Measurements from ENCODE around the gene CALM3.

Gene CALM3

DNA sequence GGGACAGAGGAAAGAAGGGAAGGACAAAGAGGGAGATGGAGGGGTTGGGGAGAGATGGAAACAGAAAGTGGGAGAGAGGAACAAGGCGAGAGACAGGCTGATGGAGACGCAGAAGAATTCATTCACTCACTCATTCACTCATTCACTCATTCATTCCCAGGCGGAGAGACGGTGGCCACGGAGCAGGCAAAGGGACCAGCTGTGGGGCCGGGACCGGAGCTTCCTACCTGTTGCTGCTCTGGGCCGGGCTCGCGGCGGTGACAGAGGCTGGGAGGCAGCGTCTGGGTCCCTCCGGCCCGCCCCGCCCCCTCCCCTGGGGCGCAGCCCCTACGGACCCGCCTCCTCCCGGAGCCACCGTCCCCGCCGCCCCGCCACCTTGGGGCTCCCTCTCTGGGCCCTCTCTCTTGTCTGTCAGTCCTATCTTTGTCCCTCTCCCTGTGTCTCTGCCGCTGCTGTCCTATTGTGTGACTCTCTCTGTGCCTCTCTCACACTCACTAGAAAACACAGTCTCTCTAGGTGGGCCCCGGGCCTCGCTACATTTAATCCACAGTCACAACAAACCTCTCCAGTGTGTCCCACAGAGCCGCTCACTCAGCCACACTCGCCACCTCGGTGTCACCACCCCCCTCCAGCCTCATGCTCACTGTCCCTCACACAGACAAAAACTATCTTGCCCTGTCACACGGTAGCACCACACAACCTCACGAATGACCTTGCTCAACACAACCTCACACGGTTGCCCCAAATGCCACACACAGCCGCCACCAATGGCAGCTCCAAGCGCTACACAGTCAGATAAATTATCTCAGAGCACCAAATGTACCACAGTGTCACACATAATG lies 35.0 kb downstream of the CALM3 start, which contains the start of gene GNG8:
Gene GNG8, minus strand, starts transcription at position 283 of the 842 bp plus-strand sequence. CDS start 1,520 bp downstream, outside the sequence.
- DNase-seq (ENCODE audit: low read depth in 2 of 2) = no peak

DNA sequence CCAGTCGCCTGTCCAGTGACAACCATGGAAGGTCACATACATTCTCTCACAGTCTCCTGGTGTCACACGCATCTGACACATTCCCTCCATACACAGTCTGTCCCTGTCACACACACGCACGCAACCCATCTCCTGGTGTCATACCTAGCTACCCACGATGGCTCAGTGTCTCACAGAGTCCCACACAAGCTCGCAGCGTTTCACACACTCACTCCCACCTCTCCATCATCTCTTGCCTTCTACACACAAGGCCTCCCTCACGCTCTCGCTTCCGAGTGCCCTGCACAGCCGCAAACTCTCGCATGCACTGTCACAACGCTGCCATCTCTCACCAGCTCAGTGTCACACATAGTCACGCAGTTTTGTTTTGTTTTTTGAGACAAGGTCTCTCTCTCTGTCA lies 36.1 kb downstream of the CALM3 start:
- no peak for DNase-seq (ENCODE audit: low read depth in 2 of 2)

DNA sequence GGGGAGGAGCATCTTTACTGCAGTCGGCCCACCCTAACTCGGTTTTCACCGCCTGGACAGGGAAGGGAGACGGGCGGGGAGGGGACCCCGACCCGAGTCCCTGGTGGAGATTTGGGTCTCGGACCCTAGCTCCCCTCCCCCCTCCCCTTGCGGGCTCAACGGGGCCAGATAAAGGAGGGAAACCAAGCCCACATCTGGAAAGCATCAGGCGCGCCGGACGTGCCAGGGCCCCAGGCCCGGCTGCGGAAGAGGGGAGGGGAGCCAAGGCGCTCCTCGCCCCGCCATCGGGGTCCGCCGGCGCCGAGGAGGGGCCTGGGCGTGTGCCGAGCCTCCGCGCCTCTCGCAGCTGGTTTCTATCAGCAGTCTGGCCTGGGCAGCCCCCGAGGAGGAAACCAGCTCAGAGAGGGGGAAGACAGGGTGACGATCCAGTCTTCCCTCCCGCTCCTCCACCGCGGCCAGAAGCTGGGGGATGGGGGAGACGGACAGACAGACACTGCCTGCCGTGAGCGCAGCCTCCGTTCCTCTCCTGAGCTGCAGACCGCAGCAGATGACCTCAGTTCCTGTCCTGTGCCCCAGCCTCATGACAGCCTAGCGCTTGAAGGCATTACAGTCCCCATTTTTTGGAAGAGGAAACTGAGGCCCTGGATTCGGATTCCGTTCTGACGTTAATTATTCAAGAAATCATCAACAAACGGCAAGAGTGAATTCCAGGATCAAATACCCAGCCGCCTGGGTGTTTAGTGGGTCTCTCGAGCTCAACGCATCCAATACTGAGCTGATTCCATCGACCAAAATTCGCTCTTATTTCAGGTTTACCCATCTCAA lies 38.4 kb downstream of the CALM3 start:
- no peak for DNase-seq (ENCODE audit: low read depth in 2 of 2)

DNA sequence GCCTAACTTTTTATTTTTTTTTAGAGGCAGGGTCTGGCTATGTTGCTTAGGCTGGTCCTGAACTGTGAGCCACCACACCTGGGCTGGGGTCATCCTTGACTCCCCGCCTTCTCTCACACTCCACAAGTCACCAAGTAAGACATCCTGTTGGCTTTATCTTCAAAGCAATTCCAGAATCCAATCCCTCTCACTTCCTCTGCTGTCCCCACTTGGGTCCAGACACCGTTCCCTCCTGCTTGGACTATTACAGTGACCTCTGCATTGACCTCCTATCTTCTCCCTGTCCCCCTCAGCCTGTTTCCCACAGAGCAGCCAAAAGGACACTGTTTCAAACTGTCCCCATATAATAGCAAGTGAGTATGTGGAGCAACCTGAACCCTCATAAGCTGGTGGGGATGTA lies 39.5 kb downstream of the CALM3 start:
- DNase-seq (ENCODE audit: low read depth in 2 of 2) = no peak

GRCh38 chr19:46644720-46645119 lies 43.6 kb downstream of the CALM3 start:
- no peak for DNase-seq (ENCODE audit: low read depth in 2 of 2)

DNA sequence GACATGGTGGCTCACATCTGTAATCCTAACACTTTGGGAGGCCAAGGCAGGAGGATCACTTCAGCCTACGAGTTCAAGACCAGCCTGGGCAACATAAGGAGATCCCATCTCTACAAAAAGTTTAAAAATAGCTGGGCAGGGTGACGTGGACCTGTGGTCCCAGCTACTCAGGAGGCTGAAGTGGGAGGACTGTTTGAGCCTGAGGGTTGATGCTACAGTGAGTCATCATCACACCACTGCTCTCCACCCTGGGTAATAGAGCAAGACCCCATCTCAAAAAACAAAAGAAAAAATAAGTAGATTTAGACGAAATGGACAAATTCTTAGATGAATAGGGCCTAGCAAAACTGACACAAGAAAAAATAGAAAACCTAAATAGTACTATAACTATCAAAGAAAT lies 45.3 kb downstream of the CALM3 start:
- DNase-seq (ENCODE audit: low read depth in 2 of 2) = no peak

DNA sequence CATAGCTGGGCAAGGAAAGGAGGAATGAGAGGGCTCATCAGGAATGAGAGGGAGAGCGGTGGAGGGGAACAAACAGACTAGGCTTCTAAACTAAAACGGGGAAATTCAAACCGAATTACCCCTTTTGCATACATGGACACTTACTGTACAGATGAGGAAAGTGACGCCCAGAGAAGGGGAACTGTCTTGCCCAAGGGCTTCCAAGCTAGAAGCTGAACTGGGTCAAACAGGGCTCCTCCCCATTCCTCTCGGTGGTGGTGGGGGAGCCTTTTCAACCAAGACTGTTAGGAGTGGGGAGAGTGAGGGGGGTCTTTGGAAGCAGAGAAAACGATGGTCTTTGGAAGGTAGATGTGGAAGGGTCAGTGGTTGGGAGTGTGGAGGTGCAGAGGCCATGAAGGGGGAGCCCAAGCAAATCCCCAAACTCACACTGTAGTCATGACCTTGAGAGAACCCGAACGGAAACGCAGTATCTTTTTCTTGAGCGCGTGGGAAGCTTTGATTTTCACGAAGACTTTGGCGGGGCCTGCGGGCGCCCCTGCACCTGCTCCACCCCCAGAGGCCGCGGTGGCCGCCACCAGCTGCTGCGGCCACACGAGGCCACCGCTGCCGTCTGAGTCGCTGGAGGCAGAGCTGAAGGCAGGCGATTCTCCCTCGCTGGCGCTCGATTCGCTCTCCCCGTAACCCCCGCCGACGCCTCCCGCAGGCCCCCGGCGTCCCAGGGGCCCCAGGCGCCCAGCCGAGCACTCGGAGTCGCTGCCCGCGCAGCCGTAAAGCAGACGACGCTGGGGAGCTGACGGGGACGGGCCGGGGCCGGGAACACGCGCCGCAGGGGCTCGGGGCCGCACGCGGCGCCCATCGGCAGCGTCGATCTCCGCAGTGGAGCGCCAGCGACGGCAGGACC lies 47.2 kb downstream of the CALM3 start:
- DNase-seq (ENCODE audit: low read depth in 2 of 2) = no peak

DNA sequence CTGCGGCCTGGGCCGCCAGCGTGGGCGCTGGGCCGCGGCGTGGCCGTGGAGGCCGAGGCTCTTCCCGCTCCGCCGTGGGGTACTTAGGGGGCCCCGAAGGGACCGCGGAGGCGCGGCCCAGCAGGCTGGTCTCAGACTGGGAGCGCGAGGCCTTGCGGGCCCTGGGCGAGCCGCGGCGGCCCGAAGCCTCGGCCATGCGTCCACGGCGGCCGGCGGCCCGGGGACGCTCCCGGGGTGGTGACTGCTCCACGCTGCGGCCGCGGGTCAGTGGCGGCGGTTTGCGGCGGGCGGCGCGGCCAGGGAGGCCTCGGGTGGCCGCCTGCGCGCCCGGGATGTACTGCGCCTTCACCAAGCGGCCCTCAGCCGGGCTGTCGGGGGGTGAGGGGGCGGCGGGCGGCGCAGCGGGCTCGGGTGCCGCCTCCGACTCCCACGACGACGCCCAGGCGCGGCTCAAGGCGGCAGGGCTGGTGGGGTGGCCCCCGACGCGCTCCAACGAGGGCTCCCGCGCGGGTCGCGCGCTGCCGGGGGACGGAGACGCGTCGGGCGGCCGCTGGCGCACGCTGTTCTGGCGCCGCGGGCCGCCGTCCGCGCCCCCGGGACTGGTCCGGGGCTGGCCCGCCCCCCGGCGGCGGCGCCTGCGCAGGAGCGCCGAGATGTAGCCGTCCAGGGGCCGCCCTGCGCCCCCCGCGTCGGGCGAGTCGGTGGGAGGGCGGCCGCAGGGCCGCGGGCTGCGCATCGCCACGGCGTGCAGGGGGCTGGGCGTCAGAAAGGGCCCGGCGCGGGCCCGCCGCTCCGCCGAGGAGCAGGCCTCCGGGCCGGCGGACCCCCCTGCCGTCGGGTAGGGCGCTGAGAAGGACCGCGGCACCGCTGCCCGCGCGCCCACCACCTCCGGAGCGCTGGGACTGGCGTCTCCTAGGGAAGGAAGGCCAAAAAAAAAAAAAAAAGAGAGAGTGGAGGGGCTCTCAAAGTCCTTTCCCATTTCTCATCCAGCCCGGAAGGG lies 48.1 kb downstream of the CALM3 start:
- DNase-seq (ENCODE audit: low read depth in 2 of 2) = no peak

DNA sequence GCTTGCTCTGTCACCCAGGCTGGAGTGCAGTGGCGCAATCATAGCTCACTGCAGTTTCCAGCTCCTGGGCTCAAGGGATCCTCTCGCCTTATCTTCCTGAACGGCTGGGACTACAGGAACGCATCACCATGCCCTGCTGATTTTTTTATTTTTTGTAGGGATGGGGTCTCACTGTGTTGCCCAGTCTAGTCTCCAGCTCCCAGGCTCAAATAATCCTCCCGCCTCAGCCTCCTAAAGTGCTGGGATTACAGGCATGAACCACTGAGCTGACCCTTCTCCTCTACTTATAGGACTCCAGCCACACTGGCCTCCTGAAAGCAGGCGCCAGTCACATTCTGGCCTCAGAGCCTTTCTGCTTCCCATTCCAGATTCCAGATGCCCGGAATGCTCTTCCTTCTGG lies 49.3 kb downstream of the CALM3 start:
- DNase-seq (ENCODE audit: low read depth in 2 of 2) = no peak

GRCh38 chr19:46654621-46655152 lies 53.6 kb downstream of the CALM3 start:
- no peak for DNase-seq (ENCODE audit: low read depth in 2 of 2)

DNA sequence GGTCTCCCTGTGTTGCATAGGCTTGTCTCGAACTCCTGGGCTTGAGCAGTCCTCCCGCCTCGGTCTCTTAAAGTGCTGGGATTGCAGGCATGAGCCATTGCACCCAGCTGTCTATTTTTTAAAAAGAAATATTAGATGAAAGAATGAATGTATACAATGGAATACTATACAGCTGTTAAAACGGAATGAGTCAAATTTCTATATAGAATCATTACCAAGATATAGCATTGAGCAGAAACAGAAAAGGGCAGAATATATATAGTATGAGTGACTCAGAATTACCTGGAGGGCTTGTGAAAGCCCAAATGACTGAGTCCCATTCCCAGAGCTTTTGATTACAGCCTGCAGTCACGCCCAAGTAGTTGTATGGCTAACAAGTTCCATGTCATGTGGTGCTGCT lies 55.4 kb downstream of the CALM3 start:
- DNase-seq (ENCODE audit: low read depth in 2 of 2) = no peak

DNA sequence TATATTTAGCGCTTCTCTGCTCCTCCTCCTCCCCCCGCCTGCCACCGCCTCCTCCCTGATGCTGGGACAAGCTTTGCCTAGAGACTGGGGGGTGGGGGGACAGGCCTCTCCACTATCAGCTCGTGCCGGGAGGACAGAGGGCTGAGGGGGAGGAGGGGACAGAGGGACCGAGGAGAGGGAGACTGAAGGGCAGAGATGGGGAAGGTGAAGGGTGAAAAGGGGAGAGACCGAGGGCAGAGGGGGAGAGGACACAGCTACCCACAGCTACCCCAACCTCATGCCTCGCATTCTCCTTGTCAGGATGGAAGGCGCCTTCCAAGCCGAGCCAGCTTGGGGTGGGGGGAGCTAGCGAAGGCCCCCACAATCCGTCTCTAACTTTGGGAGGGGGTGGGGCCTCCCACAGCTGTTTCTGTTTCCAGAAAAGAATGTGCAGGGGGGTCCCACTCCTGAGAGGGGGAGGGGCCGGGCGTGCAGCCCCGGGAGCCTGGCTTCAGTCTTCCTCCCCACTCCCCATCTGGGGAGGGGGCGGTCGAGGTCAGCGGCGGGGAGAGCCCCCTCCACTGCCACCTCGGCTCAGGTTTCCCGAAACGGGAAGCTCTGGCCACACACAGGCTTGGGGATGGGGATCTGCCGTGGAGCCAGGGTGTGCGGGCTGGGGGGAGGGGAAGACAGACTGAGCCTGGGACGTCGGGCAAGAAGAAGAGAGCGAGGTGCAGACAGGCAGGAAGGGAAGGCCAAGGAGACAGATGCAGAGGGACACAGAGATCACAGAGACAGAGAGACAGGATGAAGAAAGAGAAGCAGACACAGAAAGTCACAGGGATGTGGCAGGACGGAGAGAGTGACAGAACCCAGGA lies 58.2 kb downstream of the CALM3 start:
- DNase-seq (ENCODE audit: low read depth in 2 of 2) = no peak

DNA sequence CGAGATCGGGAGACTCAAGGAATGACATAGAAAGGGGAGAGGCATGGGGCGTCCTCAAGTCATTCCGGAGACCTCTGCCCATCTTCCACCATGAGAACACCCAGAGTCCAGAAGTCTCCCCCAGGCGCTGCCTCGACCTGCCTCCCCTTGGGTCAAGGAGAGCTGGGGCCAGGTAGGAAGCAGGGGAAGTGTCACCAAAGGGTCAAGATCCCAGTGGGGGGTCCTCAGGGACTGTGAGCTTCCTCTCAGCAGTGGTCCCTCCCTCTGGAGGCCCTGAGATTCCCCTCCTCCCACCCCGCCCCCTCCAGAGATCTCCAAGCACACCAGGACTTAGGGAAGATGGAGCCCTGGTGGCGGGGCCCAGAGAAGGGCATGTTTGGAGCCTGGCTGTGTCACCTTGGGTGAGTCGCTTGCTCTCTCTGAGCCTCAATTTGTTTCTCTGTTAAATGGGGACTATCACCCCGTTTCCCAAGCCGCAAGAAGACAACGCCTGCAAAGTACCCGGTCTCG lies 58.9 kb downstream of the CALM3 start:
- no peak for DNase-seq (ENCODE audit: low read depth in 2 of 2)
